Right renal cortex interstitium (tissue), 3 donors: ENCODE data around the gene TMUB1. TPM values are rescaled to one million over a fixed set of nuclear protein-coding genes. Genes with fewer than 3 reads are reported as not detected.

Experiments
- DNase-seq, 3 donors: peaks; one replicate each; pipeline ENCODE4 v3.0.0-alpha.2; 2013; ENCODE audit warnings: low read depth in 3 of 3, low spot score in 2 of 3
- polyA plus RNA-seq, 3 donors: library from polyadenylated mRNA; unstranded; fragments of 120-200 nt; gene quantifications; one replicate each; pipeline ENCODE4 v1.2.1, GENCODE V29; 2013; ENCODE audit not compliant: insufficient read length in 3 of 3

TMUB1 gene
- polyA plus RNA-seq, 3 donors, result 21.1 to 26.4 (median 21.4) TPM

DNA sequence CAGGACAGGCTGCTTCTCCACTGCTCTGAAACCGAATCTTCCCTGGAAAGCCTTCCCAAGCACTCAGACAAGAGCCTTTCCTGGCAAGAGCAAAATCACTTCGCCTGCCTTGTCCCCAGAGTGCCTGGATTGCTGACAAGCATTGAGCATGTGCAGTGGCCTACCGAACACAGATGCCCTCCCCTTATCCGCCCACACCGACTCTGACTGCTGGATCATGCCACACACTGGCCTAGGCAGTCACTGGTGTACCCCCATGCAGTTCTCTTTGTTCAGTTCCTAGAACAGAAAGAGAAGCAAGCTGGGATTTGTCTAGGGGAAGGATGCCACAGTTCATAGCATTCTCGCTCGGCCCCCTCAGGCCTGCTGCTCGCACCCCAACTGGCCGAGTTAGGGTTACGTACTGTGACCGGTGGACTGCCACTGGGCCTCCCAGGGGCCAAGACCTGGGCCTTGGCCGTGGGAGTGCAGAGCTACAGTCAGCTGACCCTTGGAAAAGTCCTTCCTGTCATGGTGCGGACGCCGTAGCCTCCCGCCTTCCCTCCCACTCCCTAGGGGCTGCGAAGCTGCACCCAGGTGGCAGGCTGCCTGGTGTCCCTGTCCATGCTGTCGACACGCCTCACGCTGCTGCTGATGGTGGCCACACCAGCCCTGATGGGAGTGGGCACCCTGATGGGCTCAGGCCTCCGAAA is 48.1 kb downstream of the TMUB1 start:
- no peak for DNase-seq

DNA sequence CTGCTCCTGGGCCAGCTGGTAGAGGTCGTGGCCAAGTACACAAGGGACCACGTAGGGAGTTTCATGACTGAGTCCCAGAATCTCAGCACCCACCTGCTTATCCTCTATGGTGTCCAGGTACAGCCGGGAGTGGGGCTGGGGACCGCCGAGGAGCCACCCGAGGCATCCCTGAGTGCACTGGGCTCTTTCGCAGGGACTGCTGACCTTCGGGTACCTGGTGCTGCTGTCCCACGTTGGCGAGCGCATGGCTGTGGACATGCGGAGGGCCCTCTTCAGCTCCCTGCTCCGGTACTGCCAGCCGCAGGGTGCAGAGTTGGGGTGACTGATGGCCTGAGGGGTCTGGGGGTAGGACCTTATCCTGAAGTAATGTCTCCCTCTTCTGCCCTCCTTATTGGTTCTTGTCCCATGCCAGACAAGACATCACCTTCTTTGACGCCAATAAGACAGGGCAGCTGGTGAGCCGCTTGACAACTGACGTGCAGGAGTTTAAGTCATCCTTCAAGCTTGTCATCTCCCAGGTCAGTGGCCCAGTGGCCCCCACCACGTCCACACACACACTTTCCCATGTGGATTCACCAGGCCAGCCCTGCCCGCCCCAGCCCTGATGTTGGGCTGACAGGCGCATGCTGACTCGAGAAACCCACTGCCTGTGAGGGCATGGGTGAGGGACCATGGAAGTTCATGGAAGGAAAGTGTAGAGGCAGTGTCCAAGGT is 48.8 kb downstream of the TMUB1 start:
- DNase-seq, result no peak

DNA sequence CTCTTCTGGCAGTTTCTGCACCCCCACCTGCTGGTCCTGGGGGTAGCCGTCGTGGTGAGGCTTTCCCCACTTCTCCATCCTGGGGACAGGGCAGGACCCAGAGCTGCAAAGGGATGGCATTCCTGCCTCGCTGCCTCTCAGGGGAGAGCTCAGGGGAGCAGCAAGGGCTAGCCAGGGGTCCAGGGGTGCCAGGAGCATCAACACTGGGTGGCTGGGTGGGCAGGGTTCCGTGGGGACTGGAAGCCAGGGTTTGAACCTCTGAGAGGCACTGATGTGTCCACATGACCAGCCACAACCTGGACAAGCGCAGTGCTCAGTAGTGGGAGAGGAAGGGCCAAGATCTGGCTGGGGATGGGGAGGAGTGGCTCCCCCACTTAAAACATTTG is 49.4 kb downstream of the TMUB1 start:
- DNase-seq, result no peak

DNA sequence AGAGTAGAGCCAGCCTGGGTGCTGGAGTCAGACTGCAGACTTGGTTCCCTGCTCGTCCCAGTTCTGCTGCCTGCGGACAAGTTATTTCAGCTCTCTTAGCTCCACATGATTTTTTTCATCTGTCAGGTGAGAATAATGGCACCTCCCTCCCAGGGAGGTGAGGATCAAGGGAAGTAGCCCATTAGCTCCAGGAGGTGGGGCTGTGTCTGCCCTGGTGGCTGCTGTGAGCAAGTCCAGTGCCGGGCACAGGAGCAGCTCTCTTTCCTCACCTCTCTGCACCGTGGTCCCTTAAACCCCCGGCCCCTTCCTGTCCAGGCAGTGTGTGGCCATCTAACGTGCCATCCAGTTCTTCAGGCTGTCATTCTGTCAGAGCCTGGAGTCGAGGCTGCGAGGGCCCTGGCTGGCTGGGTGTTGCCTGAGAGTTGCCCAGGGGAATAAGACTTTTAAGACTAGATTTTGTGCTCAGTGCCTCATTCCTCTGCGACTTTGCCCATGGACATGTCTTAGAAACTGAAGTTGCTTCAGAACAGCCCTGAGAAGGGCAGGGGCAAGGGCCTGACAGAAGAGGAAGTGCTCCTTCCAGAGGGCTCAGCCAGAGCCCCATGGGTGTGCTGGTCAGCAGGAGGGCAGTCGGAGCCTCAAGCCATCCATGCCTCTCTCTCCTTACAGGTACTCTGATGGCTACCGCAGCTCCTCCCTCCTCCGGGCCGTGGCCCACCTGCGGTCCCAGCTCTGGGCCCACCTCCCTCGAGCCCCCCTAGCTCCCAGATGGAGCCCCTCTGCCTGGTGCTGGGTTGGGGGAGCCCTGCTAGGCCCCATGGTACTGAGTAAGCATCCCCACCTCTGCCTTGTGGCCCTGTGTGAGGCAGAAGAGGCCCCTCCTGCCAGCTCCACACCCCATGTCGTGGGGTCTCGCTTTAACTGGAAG is 50.1 kb downstream of the TMUB1 start:
- no peak for DNase-seq

Other genes with a start within 250 kb of the TMUB1 start
- 10 to 100 TPM; 41.9 to 77.1 (median 57.5) TPM for gene AOC1, start 231.0 kb downstream of the TMUB1 start, polyA plus RNA-seq
- 10 to 100 TPM; 13.2 to 14.6 (median 14.1) TPM for gene KCNH2, start 105.2 kb downstream of the TMUB1 start, polyA plus RNA-seq
- 1 to 10 TPM; 6.8 to 7.6 (median 7.0) TPM for gene NOS3, start 92.5 kb downstream of the TMUB1 start, polyA plus RNA-seq
- gene ATG9B, start 59.0 kb downstream of the TMUB1 start, polyA plus RNA-seq, result 1 to 10 TPM in 2 of 3 donors, under 1 TPM in 1; 0.99 to 2.3 (median 2.2) TPM
- gene ABCB8, start 55.0 kb downstream of the TMUB1 start, polyA plus RNA-seq, result 10 to 100 TPM; 15.2 to 18.4 (median 15.5) TPM
- 1 to 10 TPM; 1.1 to 2.4 (median 1.2) TPM for gene ASIC3, start 35.0 kb downstream of the TMUB1 start, polyA plus RNA-seq
- gene CDK5, start 25.6 kb downstream of the TMUB1 start, polyA plus RNA-seq, result 10 to 100 TPM; 15.1 to 19.3 (median 17.1) TPM
- 10 to 100 TPM; 70.5 to 87.7 (median 73.5) TPM for gene SLC4A2, start 23.9 kb downstream of the TMUB1 start, polyA plus RNA-seq
- gene FASTK, start 2.7 kb downstream of the TMUB1 start, polyA plus RNA-seq, result 10 to 100 TPM; 44.2 to 50.8 (median 44.9) TPM
- gene AGAP3, start 3.0 kb upstream of the TMUB1 start, polyA plus RNA-seq, result 10 to 100 TPM; 54.3 to 61.2 (median 60.2) TPM
- gene GBX1, start 84.2 kb upstream of the TMUB1 start, polyA plus RNA-seq, result under 1 TPM in 2 of 3 donors, not detected in 1; 0.14 to 0.18 TPM
- not detected for gene ASB10, start 103.8 kb upstream of the TMUB1 start, polyA plus RNA-seq
- gene H2BK1, start 127.0 kb upstream of the TMUB1 start, polyA plus RNA-seq, result not detected
- 10 to 100 TPM; 23.3 to 24.8 (median 24.3) TPM for gene ABCF2, start 143.7 kb upstream of the TMUB1 start, polyA plus RNA-seq
- gene CHPF2, start 149.0 kb upstream of the TMUB1 start, polyA plus RNA-seq, result 10 to 100 TPM; 20.4 to 22.6 (median 21.4) TPM
- 10 to 100 TPM; 52.6 to 58.6 (median 54.5) TPM for gene SMARCD3, start 165.2 kb upstream of the TMUB1 start, polyA plus RNA-seq